Osteocyte (in vitro differentiated cells): ENCODE results near the gene VCL. TPM values are rescaled to one million over a fixed set of nuclear protein-coding genes. Genes with fewer than 3 reads are reported as not detected.
"Not testable (repeated sequence)": the region's sequence is repeated elsewhere in the genome, so short reads cannot be mapped to it uniquely, and the experiment has no call there.

Experiments
- DNase-seq: peaks from one replicate; pipeline ENCODE4 v3.0.0; 2021; ENCODE audit warnings: mixed read lengths; ENCODE audit not compliant: unreplicated experiment; ENCODE audit errors: extremely low spot score
- H3K27ac Mint-ChIP-seq: one replicate; pipeline ENCODE4 v1.8.0; 2021; ENCODE audit warnings: mild to moderate bottlenecking, mixed read lengths; ENCODE audit not compliant: unreplicated experiment
- H3K27me3 Mint-ChIP-seq: one replicate; pipeline ENCODE4 v1.8.0; 2021; ENCODE audit warnings: mixed read lengths; ENCODE audit not compliant: unreplicated experiment
- H3K36me3 Mint-ChIP-seq: one replicate; pipeline ENCODE4 v1.8.0; 2021; ENCODE audit warnings: mixed read lengths; ENCODE audit not compliant: unreplicated experiment
- H3K4me1 Mint-ChIP-seq: one replicate; pipeline ENCODE4 v1.8.0; 2021; ENCODE audit warnings: mixed read lengths; ENCODE audit not compliant: unreplicated experiment
- H3K4me3 Mint-ChIP-seq: one replicate; pipeline ENCODE4 v1.8.0; 2021; ENCODE audit warnings: mild to moderate bottlenecking, moderate library complexity, mixed read lengths; ENCODE audit not compliant: unreplicated experiment
- H3K9me3 Mint-ChIP-seq: one replicate; pipeline ENCODE4 v1.8.0; 2021; ENCODE audit warnings: mixed read lengths; ENCODE audit not compliant: unreplicated experiment
- total RNA-seq: library from RNA; stranded (reverse); gene quantifications from 2 replicates; pipeline ENCODE4 v1.2.1, GENCODE V29; 2021
- TF ChIP-seq, protein P1 (sequence below): fragments of 200-600 bp; sonication (generic); IDR thresholded peaks from 2 replicates; pipeline ENCODE4 v1.5.0; 2021; ENCODE audit warnings: antibody characterized with exemption, mild to moderate bottlenecking, moderate library complexity

The VCL gene
- total RNA-seq, 1 donor from 2014 or later, result 338 TPM

DNA sequence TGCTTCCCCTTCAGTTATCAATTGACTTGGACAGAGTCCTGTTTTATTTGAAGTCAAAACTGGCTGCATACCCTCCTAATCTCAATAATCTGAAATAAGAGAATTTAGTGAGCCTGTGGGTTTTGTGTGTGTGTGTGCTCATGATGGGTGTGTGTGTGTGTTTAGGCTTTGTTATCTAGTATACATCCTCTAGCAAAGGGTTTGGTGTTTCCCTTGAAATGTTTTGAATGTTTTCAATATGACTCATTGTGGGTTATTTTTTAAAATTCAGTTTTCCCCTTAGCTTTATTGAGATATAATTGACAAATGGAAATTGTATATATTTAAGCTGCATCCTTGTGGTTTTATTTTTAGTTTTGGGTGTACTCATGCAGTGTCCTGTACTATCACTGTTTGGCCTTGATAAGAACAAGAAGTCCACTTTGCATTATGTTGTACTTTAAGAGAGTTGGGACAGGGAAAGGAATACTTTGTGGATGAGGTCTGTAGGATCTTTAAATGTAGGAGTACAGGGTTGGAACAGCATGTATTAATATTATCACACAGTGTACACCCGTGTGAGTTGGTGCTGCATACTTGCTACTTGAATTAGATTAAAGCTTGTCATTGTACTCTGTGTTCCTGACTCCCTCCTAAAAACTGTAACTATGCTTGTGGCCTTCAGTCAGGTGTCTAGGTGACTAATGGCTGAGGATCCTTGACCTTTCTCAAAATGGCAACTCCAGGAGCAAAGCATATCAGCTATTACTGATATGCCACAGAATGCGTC, 58.3 kb downstream of the VCL start:
- Mint-ChIP-seq H3K9me3 (no peaks in the 10 kb centered on the region), H3K4me3 (no peak overlapping the region), H3K27me3 (no peaks in the 10 kb centered on the region), H3K27ac (peak overlapping the region; percentile 76), H3K4me1 (peaks cover 53% of the 10 kb centered on the region), H3K36me3 (peaks cover 3% of the 10 kb centered on the region)
- TF ChIP-seq, protein P1, sequence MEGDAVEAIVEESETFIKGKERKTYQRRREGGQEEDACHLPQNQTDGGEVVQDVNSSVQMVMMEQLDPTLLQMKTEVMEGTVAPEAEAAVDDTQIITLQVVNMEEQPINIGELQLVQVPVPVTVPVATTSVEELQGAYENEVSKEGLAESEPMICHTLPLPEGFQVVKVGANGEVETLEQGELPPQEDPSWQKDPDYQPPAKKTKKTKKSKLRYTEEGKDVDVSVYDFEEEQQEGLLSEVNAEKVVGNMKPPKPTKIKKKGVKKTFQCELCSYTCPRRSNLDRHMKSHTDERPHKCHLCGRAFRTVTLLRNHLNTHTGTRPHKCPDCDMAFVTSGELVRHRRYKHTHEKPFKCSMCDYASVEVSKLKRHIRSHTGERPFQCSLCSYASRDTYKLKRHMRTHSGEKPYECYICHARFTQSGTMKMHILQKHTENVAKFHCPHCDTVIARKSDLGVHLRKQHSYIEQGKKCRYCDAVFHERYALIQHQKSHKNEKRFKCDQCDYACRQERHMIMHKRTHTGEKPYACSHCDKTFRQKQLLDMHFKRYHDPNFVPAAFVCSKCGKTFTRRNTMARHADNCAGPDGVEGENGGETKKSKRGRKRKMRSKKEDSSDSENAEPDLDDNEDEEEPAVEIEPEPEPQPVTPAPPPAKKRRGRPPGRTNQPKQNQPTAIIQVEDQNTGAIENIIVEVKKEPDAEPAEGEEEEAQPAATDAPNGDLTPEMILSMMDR, result no peak
- no peak for DNase-seq

DNA sequence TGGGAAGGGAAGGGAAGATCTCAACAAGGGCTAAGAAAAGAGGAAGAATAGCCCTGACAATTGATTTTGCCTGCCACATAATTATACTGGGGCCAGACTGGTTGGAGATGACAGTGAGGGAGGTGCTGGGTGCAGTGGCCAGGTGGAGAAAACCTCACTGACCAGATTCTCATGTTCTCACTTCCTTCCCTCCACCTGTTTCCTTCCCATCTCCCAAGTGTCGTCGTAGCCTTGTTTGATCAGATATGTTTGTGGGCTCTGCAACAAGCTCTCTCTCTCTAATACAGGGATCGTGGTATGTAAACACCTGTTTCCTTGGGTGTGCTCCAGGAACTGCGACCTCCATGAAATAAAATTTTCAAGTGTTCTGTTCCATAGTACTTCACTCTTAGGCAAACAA, 60.2 kb downstream of the VCL start:
- H3K4me3 Mint-ChIP-seq, result no peak overlapping the region
- peak overlapping the region; percentile 72 for H3K27ac Mint-ChIP-seq
- H3K27me3 Mint-ChIP-seq, result no peaks in the 10 kb centered on the region
- TF ChIP-seq, protein P1, result no peak
- peaks cover under 1% of the 10 kb centered on the region for H3K9me3 Mint-ChIP-seq
- H3K36me3 Mint-ChIP-seq, result peaks cover 3% of the 10 kb centered on the region
- H3K4me1 Mint-ChIP-seq, result peaks cover 49% of the 10 kb centered on the region
- DNase-seq, result no peak

DNA sequence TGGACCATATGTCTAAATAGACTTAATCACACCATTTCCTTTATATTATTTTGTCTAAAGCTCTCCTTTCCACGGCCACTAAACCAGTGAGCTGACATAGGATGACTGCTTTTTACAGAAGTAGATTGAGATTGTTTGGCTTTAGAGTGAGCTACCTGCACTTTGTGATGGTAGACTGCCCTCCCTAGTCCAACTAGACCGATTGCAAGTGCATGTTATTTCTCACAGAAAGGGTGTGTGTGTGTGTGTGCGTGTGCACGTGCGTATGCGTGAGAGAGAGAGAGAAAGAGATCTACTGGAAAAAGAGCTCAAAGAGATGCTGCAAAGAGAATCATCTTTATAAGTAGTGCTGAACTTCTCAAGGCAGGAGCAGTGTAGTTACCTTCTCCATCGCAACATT, 60.7 kb downstream of the VCL start:
- Mint-ChIP-seq H3K4me3 (no peak overlapping the region), H3K36me3 (peaks cover 9% of the 10 kb centered on the region), H3K27me3 (no peaks in the 10 kb centered on the region), H3K4me1 (peaks cover 49% of the 10 kb centered on the region), H3K27ac (peak overlapping the region; percentile 31), H3K9me3 (peaks cover 5% of the 10 kb centered on the region)
- no peak for DNase-seq
- TF ChIP-seq, protein P1, result peak; percentile 17

DNA sequence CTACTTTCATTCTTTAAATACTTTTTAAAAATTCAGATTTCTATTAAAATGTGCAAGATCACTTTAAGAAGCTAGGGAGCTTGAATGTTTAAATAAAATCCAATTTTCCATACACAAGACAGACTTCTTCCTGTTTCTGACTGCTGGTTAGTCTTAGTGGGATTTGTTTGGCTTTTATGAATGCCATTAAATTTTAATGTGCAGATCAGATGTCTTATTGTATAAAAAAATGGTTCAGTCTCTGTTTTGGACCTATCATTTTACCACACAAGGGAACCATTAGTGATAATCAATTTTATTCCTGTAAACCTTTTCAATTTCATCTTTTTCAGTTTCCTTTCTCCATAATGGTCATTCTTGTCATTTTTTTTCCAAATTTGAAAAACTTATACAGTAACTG, 63.2 kb downstream of the VCL start:
- TF ChIP-seq, protein P1, result no peak

DNA sequence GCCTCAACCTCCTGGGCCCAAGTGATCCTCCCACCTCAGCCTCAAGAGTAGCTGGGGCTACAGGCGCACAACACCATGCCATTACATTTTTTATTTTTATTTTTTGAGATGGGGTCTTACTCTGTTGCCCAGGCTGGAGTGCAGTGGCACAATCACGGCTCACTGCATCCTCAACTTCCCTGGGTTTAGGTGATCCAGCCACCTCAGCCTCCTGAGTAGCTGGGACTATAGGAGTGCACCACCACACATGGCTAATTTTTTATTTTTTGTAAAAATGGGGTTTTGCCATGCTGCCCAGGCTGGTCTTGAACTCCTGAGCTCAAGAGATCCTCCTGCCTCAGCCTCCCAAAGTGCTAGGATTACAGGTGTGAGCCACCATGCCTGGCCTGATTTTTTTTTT, 64.1 kb downstream of the VCL start:
- H3K4me3 Mint-ChIP-seq, result peak overlapping the region; percentile 8
- peaks cover 33% of the 10 kb centered on the region for H3K4me1 Mint-ChIP-seq
- peak overlapping the region; percentile 70 for H3K27ac Mint-ChIP-seq

More for the DNA sequence above, 63.2 kb downstream of the VCL start:
- no peaks in the 10 kb centered on the region for H3K27me3 Mint-ChIP-seq
- H3K9me3 Mint-ChIP-seq, result peaks cover 5% of the 10 kb centered on the region
- peaks cover 39% of the 10 kb centered on the region for H3K4me1 Mint-ChIP-seq
- no peak overlapping the region for H3K4me3 Mint-ChIP-seq
- peak overlapping the region; percentile 70 for H3K27ac Mint-ChIP-seq
- peaks cover 25% of the 10 kb centered on the region for H3K36me3 Mint-ChIP-seq
- DNase-seq, result no peak

More for the DNA sequence above, 64.1 kb downstream of the VCL start:
- peaks cover 25% of the 10 kb centered on the region for H3K36me3 Mint-ChIP-seq
- DNase-seq, H3K9me3 Mint-ChIP-seq, H3K27me3 Mint-ChIP-seq: not testable (repeated sequence)
